D721Med (cell line): ENCODE measurements around the gene OR2AT4.

ENCODE experiments used
- DNase-seq: peaks from one replicate; pipeline ENCODE4 v3.0.0; 2011; ENCODE audit warnings: low spot score; ENCODE audit not compliant: insufficient read length
- FAIRE-seq: peaks from 2 replicates; lab custom pipeline; 2011; peaks lifted over from hg19 to GRCh38; lab: Jason Lieb, UNC
- TF ChIP-seq, protein P1 (sequence below): IDR thresholded peaks from 2 replicates; pipeline ENCODE4 v1.5.1; 2012; ENCODE audit warnings: mild to moderate bottlenecking, control low read depth; ENCODE audit not compliant: insufficient read depth; ENCODE audit errors: missing control alignments

Gene OR2AT4

DNA sequence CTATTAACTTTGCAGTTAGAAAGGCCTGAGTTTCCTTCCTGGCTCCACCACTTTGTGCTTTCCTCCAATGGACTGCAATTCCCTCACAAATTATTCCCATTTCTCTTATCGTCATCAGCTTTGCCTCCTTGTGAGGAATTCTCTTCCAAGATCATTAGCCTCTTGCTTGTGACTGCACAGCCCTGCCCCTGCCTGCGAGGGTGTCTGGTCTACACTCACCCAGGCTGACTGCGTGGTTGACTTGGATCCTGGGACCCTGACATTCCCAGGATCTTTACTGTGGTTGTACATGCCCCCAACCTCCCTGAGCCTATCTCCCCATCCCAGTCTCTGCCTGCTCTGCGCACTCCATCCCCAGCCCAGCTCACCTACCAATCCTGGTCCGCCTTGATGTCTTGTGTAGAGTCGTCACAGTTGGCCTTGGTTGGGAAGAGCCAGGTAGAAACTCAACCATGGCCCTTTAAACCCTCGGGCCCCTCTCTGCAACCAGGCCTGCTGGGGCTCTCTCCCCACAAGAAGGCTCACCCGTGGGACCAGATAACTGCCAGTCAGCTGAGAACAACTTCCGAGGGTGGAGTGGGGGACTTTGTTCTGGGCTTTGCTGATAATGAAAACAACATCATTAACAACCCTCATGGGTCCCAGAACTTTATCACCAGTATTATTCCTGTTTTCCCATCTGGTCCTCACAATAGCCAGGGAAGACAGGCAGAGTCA is at the start of gene OR2AT4:
OR2AT4 (minus strand) TSS at position 421 of the 717 bp plus-strand sequence.
- no peak for FAIRE-seq
- TF ChIP-seq, protein P1, sequence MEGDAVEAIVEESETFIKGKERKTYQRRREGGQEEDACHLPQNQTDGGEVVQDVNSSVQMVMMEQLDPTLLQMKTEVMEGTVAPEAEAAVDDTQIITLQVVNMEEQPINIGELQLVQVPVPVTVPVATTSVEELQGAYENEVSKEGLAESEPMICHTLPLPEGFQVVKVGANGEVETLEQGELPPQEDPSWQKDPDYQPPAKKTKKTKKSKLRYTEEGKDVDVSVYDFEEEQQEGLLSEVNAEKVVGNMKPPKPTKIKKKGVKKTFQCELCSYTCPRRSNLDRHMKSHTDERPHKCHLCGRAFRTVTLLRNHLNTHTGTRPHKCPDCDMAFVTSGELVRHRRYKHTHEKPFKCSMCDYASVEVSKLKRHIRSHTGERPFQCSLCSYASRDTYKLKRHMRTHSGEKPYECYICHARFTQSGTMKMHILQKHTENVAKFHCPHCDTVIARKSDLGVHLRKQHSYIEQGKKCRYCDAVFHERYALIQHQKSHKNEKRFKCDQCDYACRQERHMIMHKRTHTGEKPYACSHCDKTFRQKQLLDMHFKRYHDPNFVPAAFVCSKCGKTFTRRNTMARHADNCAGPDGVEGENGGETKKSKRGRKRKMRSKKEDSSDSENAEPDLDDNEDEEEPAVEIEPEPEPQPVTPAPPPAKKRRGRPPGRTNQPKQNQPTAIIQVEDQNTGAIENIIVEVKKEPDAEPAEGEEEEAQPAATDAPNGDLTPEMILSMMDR: no peak
- no peak for DNase-seq

DNA sequence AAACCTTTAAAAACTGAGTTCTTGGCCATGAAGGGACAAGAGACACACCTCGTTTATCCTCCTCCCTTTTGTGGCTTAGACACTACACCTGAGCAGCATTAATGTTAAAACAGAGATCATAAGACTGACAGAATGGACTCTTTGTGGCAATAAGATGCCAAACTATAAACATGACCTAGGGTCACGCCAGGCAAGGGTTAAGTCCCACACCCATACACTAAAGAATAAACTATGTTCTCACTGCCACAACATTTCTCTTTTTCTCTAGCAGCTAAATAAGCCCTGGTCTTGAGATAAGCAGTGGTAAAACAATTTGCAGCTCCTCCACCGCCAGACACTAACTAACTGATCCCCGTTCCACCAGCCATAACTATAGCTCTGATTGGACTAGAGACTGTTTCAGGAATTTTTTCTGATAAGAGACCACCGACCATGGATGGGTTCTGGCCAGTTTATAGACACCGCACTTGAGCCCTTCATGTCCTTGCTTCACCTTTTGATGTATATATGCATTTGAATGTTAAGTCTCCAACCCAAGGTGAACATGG is 49.4 kb upstream of the OR2AT4 start:
- no peak for FAIRE-seq
- TF ChIP-seq, protein P1: no peak
- DNase-seq: no peak

DNA sequence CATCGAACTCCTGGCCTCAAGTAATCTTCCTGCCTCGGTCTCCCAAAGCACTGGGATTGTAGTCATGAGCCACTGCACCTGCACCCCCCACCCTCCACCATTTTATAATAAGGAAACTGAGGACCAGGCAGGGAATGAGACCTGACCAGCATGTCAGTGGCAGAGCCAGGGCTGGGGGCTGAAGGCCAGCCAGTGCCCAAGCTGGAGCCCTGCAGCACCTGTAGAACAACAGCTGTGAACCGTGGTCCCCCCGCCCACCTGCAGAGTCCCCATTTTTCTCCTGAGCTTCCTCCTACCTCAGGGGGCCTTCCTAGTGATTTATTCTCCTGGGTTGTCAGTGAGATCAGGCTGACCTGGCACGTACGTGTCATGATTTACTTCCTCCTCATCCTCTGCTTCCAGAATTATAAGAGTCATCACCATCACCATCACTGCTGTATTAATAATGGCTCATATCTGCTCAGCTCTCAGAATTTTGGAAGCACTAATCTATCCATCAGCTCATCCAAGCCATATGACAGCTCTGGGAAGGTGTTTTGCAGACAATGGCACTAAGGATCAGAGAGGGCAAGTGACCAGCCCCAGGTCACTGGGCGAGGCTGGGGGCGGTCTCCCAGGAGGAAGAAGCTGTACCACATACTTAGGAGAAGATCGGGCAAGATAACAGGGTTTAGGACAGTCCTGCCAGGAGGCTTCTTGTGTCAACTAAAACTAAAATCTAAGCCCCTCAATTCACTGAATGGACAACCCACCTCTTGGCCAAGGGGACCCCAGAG is 48.7 kb upstream of the OR2AT4 start:
- TF ChIP-seq, protein P1: no peak
- FAIRE-seq (no peak), DNase-seq (no peak)

DNA sequence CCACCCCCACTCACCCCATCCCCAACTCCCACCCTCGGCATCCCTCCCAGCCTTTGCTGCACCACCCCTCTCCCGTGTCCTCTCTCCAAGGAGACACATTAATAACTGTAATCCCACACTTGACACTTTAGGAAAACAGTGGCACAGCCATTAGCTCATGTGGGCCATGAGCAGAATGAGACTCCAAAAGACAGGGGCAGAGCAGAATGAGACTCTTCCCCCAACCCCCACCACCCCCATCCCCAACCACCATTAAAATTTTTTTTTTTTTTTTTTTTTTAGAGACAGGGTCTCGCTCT is 48.0 kb upstream of the OR2AT4 start:
- TF ChIP-seq, protein P1: no peak
- FAIRE-seq (no peak), DNase-seq (no peak)

DNA sequence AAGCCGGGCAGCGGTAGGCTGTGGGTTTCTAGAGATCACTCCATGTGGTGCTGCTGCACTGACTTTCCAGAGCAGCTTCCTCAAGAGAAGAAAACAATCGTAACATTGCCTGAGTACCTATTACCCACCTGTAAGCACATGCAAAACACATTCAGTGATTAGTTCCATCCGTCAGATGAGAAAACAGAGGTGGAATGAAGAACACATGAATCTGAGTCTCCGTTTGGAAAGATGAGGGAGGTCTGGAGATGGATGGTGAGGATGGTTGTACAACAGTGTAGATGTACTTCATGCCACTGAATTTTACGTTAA is 46.7 kb upstream of the OR2AT4 start:
- TF ChIP-seq, protein P1: no peak
- FAIRE-seq (no peak), DNase-seq (no peak)

DNA sequence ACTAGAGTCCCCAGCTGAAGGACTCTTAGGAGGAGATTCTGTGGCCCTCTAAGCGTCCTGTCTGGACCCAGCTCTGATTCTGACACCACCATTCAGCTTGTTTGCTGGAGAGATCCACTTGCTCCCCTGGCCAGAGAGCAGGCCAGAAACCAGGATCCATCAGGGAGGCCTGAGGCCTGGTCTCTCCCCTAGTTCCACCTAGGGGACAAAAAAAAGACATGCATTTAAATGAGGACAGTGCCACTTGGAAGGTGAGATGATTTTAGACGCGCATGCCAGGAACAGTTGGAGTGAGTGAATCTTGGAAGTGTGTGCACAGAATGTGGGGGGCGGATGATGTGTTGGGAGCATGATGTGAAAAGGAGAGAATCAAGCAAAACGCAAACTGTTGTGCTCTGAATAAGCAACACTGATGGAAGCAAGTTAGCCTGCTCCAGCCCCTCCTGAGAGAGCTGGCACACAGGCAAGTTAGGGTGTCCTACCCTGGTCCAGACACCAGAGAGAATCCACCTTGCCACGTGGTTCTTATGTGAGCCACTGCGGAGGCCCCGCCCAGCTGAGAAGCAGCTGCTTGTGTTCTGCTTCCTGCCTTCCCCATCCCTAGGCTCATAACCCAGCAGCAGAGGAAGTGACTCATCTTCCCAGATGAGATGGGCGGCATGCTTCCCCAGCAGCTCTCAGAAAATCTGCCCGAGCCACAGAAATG is 46.2 kb upstream of the OR2AT4 start:
- FAIRE-seq (no peak), DNase-seq (no peak)
- TF ChIP-seq, protein P1: no peak
